Parathyroid adenoma (tissue), 2 donors: ENCODE data around the gene JADE2.

Experiments used
- H2AFZ ChIP-seq: fragments of 300-600 bp; sonication (generic); one replicate; pipeline ENCODE4 v1.7.0; 2017; ENCODE audit warnings: antibody characterized with exemption, mild to moderate bottlenecking
- H3K27ac ChIP-seq: fragments of 300-600 bp; sonication (generic); one replicate; pipeline ENCODE4 v1.7.0; 2017
- H3K27me3 ChIP-seq: fragments of 300-600 bp; sonication (generic); one replicate; pipeline ENCODE4 v1.7.0; 2017; ENCODE audit warnings: low read length; ENCODE audit not compliant: control insufficient read depth, insufficient read depth
- H3K36me3 ChIP-seq: fragments of 300-600 bp; sonication (generic); one replicate; pipeline ENCODE4 v1.7.0; 2017; ENCODE audit warnings: low read length; ENCODE audit not compliant: control insufficient read depth, insufficient read depth
- H3K4me1 ChIP-seq: fragments of 300-600 bp; sonication (generic); one replicate; pipeline ENCODE4 v1.7.0; 2017; ENCODE audit warnings: control low read depth
- H3K4me2 ChIP-seq: fragments of 300-600 bp; sonication (generic); one replicate; pipeline ENCODE4 v1.7.0; 2017; ENCODE audit warnings: low read length
- H3K4me3 ChIP-seq: fragments of 300-600 bp; sonication (generic); one replicate; pipeline ENCODE4 v1.7.0; 2017; ENCODE audit warnings: low read depth, low read length
- H3K79me2 ChIP-seq: fragments of 300-600 bp; sonication (generic); one replicate; pipeline ENCODE4 v1.7.0; 2017; ENCODE audit warnings: control low read depth
- H3K9ac ChIP-seq: fragments of 300-600 bp; sonication (generic); one replicate; pipeline ENCODE4 v1.7.0; 2017; ENCODE audit warnings: mild to moderate bottlenecking
- H3K9me3 ChIP-seq: fragments of 300-600 bp; sonication (generic); one replicate; pipeline ENCODE4 v1.7.0; 2017; ENCODE audit warnings: low read length; ENCODE audit not compliant: control insufficient read depth
- TF ChIP-seq, protein P1 (sequence below): fragments of 300-600 bp; sonication (generic); IDR thresholded peaks from one replicate; pipeline ENCODE4 v1.7.0; 2017; ENCODE audit warnings: antibody characterized with exemption, mild to moderate bottlenecking
- donor health status: primary hyperparathyroidism.

The JADE2 gene

DNA sequence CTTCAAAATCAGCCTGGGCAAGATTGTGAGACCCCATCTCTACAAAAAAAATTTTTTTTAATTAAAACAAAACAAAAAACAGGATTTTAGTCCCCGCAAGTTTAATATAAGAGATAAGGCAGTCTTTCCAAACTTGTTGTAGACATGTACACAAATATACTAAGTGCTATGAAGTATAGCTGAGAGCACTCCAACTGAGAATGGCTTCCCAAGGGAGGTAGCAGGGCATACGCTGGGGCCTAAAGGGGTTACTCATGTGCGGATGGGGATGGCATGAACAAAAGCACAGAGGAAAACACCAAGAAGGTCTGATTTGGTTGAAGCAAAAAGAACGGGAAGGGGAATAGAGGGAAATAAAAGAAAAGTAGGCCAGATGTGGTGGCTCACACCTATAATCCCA, 86.0 kb downstream of the JADE2 start:
- no peak overlapping the region for H3K9ac ChIP-seq
- H3K9me3 ChIP-seq, result no peaks in the 10 kb centered on the region
- H3K27ac ChIP-seq, result no peak overlapping the region
- H3K36me3 ChIP-seq, result no peaks in the 10 kb centered on the region
- no peaks in the 10 kb centered on the region for H3K79me2 ChIP-seq
- no peaks in the 10 kb centered on the region for H3K27me3 ChIP-seq
- H3K4me1 ChIP-seq, result no peaks in the 10 kb centered on the region
- TF ChIP-seq, protein P1, sequence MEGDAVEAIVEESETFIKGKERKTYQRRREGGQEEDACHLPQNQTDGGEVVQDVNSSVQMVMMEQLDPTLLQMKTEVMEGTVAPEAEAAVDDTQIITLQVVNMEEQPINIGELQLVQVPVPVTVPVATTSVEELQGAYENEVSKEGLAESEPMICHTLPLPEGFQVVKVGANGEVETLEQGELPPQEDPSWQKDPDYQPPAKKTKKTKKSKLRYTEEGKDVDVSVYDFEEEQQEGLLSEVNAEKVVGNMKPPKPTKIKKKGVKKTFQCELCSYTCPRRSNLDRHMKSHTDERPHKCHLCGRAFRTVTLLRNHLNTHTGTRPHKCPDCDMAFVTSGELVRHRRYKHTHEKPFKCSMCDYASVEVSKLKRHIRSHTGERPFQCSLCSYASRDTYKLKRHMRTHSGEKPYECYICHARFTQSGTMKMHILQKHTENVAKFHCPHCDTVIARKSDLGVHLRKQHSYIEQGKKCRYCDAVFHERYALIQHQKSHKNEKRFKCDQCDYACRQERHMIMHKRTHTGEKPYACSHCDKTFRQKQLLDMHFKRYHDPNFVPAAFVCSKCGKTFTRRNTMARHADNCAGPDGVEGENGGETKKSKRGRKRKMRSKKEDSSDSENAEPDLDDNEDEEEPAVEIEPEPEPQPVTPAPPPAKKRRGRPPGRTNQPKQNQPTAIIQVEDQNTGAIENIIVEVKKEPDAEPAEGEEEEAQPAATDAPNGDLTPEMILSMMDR, result no peak
- no peak overlapping the region for H2AFZ ChIP-seq
- H3K4me2 ChIP-seq, result no peak overlapping the region
- H3K4me3 ChIP-seq, result no peak overlapping the region

DNA sequence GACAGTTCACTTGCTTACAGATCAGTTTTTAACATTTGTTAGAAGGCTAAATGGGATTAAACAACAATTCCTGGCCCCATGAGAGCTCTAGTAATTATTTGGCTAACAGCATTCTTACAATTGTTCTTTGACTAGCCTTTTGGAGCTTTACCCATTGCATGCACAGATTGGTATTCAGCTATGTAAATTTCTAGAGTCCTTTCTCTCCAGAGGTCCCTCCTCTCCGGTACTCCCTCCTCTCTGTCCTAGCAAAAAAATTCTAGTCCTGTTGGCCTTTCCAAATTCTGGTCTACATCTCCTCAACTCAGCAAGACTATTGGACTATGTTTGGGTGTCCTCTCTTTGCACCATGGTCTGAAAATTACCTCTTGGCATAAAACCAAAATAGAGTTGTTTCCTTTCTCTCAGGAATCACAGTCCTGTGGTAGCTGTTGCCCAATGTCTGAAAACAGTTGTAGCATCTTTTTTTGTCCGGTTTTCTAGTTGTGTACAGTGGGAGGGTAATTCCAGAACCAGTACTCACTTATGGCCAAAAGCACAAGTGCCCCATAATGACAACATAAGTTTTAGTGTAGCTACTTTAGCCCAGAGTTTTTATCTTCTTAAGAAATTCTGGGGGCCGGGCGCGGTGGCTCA, 89.1 kb downstream of the JADE2 start:
- H3K4me2 ChIP-seq, result no peak overlapping the region
- no peaks in the 10 kb centered on the region for H3K9me3 ChIP-seq
- H3K79me2 ChIP-seq, result peaks cover 3% of the 10 kb centered on the region
- no peak overlapping the region for H3K9ac ChIP-seq
- TF ChIP-seq, protein P1, result no peak
- H3K27ac ChIP-seq, result no peak overlapping the region
- H2AFZ ChIP-seq, result no peak overlapping the region
- no peak overlapping the region for H3K4me3 ChIP-seq
- H3K27me3 ChIP-seq, result no peaks in the 10 kb centered on the region
- no peaks in the 10 kb centered on the region for H3K36me3 ChIP-seq
- H3K4me1 ChIP-seq, result no peaks in the 10 kb centered on the region

DNA sequence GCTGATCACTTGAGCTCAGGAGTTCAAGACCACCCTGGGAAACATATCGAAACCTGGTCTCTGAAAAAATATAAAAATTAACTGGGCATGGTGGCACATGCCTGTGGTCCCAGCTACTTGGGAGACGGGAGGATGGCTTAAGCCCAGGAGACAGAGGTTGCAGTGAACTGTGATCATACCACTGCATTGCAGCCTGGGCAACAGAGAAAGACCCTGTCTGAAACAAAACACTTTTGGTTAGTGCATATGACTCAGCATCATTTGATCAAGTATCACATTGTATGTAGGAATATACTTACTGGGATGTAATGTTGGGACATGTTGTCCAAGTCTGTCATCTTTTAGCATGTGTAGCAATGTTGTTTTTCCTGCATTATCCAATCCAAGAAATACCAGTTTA, 95.2 kb downstream of the JADE2 start:
- TF ChIP-seq, protein P1, result no peak
- no peak overlapping the region for H3K9ac ChIP-seq
- no peak overlapping the region for H3K4me3 ChIP-seq
- H3K27me3 ChIP-seq, result no peaks in the 10 kb centered on the region
- H3K4me1 ChIP-seq, result peaks cover 3% of the 10 kb centered on the region
- H3K9me3 ChIP-seq, result no peaks in the 10 kb centered on the region
- H3K79me2 ChIP-seq, result peaks cover 35% of the 10 kb centered on the region
- H3K36me3 ChIP-seq, result no peaks in the 10 kb centered on the region
- no peak overlapping the region for H3K27ac ChIP-seq
- no peak overlapping the region for H3K4me2 ChIP-seq
- no peak overlapping the region for H2AFZ ChIP-seq

DNA sequence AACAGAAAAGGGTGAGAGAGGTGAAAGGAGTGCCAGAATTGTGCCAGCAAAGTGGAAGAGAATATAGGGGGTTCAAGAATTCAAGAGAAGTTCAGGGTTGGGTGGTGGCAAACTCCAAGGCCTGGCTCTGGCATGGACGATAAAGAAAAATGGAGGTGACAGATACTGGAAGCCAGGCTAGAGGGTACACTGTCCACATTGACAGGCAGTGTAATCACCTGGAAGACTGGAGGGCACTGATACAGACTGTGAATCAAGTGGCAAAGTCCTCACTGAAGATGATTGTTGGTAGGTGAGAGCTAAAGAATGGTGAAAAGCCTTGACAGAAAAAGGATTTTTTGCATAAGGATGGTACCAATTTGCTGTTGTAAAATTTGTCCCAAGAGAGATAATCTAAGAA, 100.1 kb downstream of the JADE2 start:
- H3K36me3 ChIP-seq, result no peaks in the 10 kb centered on the region
- H3K27me3 ChIP-seq, result no peaks in the 10 kb centered on the region
- H3K27ac ChIP-seq, result peak overlapping the region; percentile 86
- peaks cover 6% of the 10 kb centered on the region for H3K4me1 ChIP-seq
- peaks cover 41% of the 10 kb centered on the region for H3K79me2 ChIP-seq
- H2AFZ ChIP-seq, result no peak overlapping the region
- H3K4me2 ChIP-seq, result no peak overlapping the region
- no peak overlapping the region for H3K4me3 ChIP-seq
- TF ChIP-seq, protein P1, result no peak
- H3K9ac ChIP-seq, result no peak overlapping the region
- no peaks in the 10 kb centered on the region for H3K9me3 ChIP-seq

DNA sequence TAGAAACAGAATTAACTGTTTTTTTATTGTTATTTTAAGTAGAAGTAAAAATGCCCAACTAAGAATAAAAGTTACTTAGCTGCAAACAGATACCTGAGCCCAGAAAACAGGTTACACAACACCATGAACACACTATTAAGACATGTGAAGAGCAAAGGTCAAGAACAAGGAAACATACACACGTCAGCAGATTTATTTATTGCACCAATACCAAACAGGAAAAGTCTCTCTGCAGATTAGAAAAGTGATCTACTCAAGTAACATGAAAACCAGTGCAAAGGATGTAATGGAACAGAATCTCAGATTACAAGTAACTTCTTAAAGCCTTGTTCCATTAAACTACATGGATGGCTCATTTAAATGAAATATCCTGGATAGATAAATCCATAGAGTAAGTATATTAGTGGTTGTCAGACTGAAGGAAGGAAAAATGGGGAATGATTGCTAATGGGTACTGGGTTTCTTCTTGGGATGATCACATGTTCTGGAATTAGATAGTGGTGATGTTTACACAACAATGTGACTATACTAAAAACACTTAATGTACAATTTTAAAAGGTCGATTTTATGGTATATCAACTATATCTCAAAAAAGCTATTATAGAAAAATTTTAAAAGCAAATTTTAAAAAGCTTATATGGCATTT, 101.0 kb downstream of the JADE2 start:
- Histone ChIP-seq H3K4me1 (peaks cover 6% of the 10 kb centered on the region), H3K9me3 (no peaks in the 10 kb centered on the region), H3K27ac (peak overlapping the region; percentile 86), H3K9ac (no peak overlapping the region), H2AFZ (no peak overlapping the region), H3K4me3 (peak overlapping the region; percentile 14), H3K36me3 (no peaks in the 10 kb centered on the region), H3K4me2 (peak overlapping the region; percentile 64), H3K79me2 (peaks cover 38% of the 10 kb centered on the region), H3K27me3 (no peaks in the 10 kb centered on the region)
- TF ChIP-seq, protein P1, result no peak
